Endodermal cell (in vitro differentiated cells): ENCODE measurements around the gene SOX15. TPM values are rescaled to one million over a fixed set of nuclear protein-coding genes. Genes with fewer than 3 reads are reported as not detected.

Experiments used
- DNase-seq: peaks from one replicate; pipeline ENCODE4 v3.0.0-alpha.2; 2017
- H3K27ac ChIP-seq: 2 replicates; pipeline ENCODE4 v1.5.1; 2013; ENCODE audit warnings: mild to moderate bottlenecking, low read depth, low read length, moderate library complexity
- H3K27me3 ChIP-seq: 2 replicates; pipeline ENCODE4 v1.6.1; 2013; ENCODE audit warnings: mild to moderate bottlenecking, low read length, moderate library complexity; ENCODE audit not compliant: insufficient read depth, control insufficient read depth, poor library complexity, severe bottlenecking
- H3K36me3 ChIP-seq: 2 replicates; pipeline ENCODE4 v1.7.0; 2013; ENCODE audit warnings: mild to moderate bottlenecking, low read length, moderate library complexity; ENCODE audit not compliant: control insufficient read depth, insufficient read depth
- H3K4me1 ChIP-seq: one replicate; pipeline ENCODE4 v1.7.0; 2013; ENCODE audit warnings: low read length; ENCODE audit not compliant: control insufficient read depth, insufficient read depth
- H3K4me3 ChIP-seq: 2 replicates; pipeline ENCODE4 v1.5.1; 2013; ENCODE audit warnings: mild to moderate bottlenecking, low read length, moderate library complexity
- H3K9ac ChIP-seq: 2 replicates; pipeline ENCODE4 v1.6.1; 2013; ENCODE audit warnings: mild to moderate bottlenecking, low read length, moderate library complexity; ENCODE audit not compliant: poor library complexity, severe bottlenecking; ENCODE audit errors: extremely low read depth
- H3K9me3 ChIP-seq: 2 replicates; pipeline ENCODE4 v1.6.1; 2013; ENCODE audit warnings: mild to moderate bottlenecking, low read length, moderate library complexity; ENCODE audit not compliant: control insufficient read depth
- H3K27ac Mint-ChIP-seq: 2 replicates; pipeline ENCODE4 v1.8.0; 2020; ENCODE audit warnings: mixed read lengths
- H3K27me3 Mint-ChIP-seq: 2 replicates; pipeline ENCODE4 v1.8.0; 2021; ENCODE audit warnings: mild to moderate bottlenecking, mixed read lengths; ENCODE audit not compliant: insufficient read depth
- H3K36me3 Mint-ChIP-seq: 2 replicates; pipeline ENCODE4 v1.8.0; 2020; ENCODE audit warnings: low read depth, mixed read lengths
- H3K4me1 Mint-ChIP-seq: 2 replicates; pipeline ENCODE4 v1.8.0; 2020; ENCODE audit warnings: mixed read lengths
- H3K4me3 Mint-ChIP-seq: 2 replicates; pipeline ENCODE4 v1.8.0; 2020; ENCODE audit warnings: mild to moderate bottlenecking, moderate library complexity, mixed read lengths
- H3K9me3 Mint-ChIP-seq: 2 replicates; pipeline ENCODE4 v1.8.0; 2020; ENCODE audit warnings: mild to moderate bottlenecking, mixed read lengths
- whole genome bisulfite sequencing, 2 experiments: methylation state at CpG; one replicate each; pipeline versions ENCODE4 v1.1.5 to v1.1.7; 2013; ENCODE audit warnings: missing lambda C conversion rate in 2 of 2, mixed read lengths in 1 of 2; ENCODE audit not compliant: insufficient coverage in 1 of 2, insufficient read length in 1 of 2; 5-methylcytosine and 5-hydroxymethylcytosine counted together
- total RNA-seq, 2 donors: library from RNA; stranded (reverse); fragmentation: NEBNext Ultra II Directional in 1 of 2; extraction: Animal tissue kit (Norgen Biotek cat#: 25700) in 1 of 2; gene quantifications; 2 replicates in 1 of 2; 3 replicates in 1 of 2; pipeline ENCODE4 v1.2.1, GENCODE V29; 2021
- TF ChIP-seq, protein P1 (sequence below): fragments of 200-600 bp; sonication (generic); conservative IDR thresholded peaks from 2 replicates; pipeline ENCODE4 v1.5.0; 2021; ENCODE audit warnings: antibody characterized with exemption, mild to moderate bottlenecking

The SOX15 gene
- total RNA-seq, 2 donors from 2014 or later: 6.4 to 7.3 TPM

DNA sequence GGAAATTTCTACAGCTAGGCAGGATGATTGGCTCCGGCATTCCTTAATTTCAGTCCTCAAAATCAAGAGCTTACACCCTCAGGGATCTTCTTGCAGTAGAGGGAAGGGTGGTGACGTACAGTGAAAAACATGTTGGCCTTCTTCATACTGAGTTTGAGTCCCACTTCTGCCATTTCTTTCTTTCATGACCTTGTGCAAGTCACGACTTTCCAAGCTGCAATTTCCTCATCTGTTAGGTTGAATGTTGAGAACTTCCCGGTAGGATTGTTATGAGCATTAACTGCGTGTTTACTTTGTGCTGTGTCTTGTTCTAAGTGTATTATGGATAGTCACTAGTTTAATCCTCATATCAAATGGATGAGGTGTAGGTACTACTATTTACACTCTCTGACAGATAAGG lies 20.3 kb downstream of the SOX15 start:
- Histone ChIP-seq H3K4me3 (no peak overlapping the region), H3K4me1 (peaks cover 4% of the 10 kb centered on the region), H3K9ac (no peak overlapping the region), H3K27me3 (no peaks in the 10 kb centered on the region), H3K9me3 (no peaks in the 10 kb centered on the region), H3K27ac (no peak overlapping the region), H3K36me3 (peaks cover 68% of the 10 kb centered on the region)
- TF ChIP-seq, protein P1, sequence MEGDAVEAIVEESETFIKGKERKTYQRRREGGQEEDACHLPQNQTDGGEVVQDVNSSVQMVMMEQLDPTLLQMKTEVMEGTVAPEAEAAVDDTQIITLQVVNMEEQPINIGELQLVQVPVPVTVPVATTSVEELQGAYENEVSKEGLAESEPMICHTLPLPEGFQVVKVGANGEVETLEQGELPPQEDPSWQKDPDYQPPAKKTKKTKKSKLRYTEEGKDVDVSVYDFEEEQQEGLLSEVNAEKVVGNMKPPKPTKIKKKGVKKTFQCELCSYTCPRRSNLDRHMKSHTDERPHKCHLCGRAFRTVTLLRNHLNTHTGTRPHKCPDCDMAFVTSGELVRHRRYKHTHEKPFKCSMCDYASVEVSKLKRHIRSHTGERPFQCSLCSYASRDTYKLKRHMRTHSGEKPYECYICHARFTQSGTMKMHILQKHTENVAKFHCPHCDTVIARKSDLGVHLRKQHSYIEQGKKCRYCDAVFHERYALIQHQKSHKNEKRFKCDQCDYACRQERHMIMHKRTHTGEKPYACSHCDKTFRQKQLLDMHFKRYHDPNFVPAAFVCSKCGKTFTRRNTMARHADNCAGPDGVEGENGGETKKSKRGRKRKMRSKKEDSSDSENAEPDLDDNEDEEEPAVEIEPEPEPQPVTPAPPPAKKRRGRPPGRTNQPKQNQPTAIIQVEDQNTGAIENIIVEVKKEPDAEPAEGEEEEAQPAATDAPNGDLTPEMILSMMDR: no peak
- H3K4me3 Mint-ChIP-seq: no peak overlapping the region
- no peaks in the 10 kb centered on the region for H3K27me3 Mint-ChIP-seq
- DNase-seq: no peak
- WGBS, 2 experiments: 96 to 100% methylated on average over 5 of the region's 5 CpGs
- peaks cover 70% of the 10 kb centered on the region for H3K36me3 Mint-ChIP-seq
- no peak overlapping the region for H3K27ac Mint-ChIP-seq
- H3K4me1 Mint-ChIP-seq: peaks cover 17% of the 10 kb centered on the region
- peaks cover 2% of the 10 kb centered on the region for H3K9me3 Mint-ChIP-seq

DNA sequence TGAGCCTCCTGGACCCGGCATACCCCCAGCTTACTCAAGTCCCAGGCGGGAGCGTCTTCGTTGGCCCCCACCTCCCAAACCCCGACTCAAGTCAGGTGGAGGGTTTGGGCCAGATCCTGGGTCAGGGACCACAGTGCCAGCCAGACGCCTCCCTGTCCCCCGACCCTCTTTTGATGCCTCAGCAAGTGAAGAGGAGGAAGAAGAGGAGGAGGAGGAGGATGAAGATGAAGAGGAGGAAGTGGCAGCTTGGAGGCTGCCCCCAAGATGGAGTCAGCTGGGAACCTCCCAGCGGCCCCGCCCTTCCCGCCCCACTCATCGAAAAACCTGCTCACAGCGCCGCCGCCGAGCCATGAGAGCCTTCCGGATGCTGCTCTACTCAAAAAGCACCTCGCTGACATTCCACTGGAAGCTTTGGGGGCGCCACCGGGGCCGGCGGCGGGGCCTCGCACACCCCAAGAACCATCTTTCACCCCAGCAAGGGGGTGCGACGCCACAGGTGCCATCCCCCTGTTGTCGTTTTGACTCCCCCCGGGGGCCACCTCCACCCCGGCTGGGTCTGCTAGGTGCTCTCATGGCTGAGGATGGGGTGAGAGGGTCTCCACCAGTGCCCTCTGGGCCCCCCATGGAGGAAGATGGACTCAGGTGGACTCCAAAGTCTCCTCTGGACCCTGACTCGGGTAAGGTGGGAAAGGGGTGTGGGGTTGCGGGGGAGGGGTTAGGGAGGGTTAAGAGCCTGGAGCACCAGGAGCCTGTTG lies 26.6 kb downstream of the SOX15 start:
- 91 to 94% methylated on average over 8 to 30 of the region's 30 CpGs for WGBS, 2 experiments
- H3K27ac Mint-ChIP-seq: peak overlapping the region; percentile 85
- no peaks in the 10 kb centered on the region for H3K27me3 ChIP-seq
- H3K4me1 Mint-ChIP-seq: peaks cover 33% of the 10 kb centered on the region
- no peak overlapping the region for H3K9ac ChIP-seq
- H3K4me3 ChIP-seq: peak overlapping the region; percentile 99
- H3K4me3 Mint-ChIP-seq: peak overlapping the region; percentile 79
- no peaks in the 10 kb centered on the region for H3K9me3 Mint-ChIP-seq
- TF ChIP-seq, protein P1: no peak
- no peaks in the 10 kb centered on the region for H3K27me3 Mint-ChIP-seq
- H3K9me3 ChIP-seq: no peaks in the 10 kb centered on the region
- peaks cover 42% of the 10 kb centered on the region for H3K36me3 ChIP-seq
- H3K4me1 ChIP-seq: peaks cover 3% of the 10 kb centered on the region
- no peak for DNase-seq
- H3K27ac ChIP-seq: no peak overlapping the region
- peaks cover 37% of the 10 kb centered on the region for H3K36me3 Mint-ChIP-seq

DNA sequence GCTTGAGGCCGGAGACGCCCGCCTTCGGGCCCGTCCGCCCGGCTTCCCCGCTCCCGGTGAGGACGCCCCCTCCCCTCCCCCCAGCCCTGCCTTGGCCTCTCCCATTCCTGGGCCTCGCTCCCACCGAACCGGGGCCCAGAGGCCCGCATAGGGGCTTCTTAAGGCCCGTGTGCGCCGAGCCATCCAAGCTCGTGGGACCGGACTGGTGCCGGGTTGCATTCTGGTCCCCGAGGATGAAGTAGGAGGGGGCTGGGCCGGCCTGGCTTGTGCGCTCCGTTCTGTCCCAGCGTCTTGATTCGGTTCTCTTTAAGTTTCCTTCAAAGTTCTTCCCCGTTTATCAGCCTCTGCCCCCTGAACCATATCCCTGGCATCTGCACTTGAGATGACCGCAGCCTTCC lies 27.7 kb downstream of the SOX15 start:
- H3K27ac Mint-ChIP-seq: peak overlapping the region; percentile 85
- peaks cover 31% of the 10 kb centered on the region for H3K36me3 Mint-ChIP-seq
- Histone ChIP-seq H3K4me3 (peak overlapping the region; percentile 99), H3K27ac (peak overlapping the region; percentile 49), H3K9me3 (no peaks in the 10 kb centered on the region), H3K27me3 (no peaks in the 10 kb centered on the region), H3K4me1 (peaks cover 3% of the 10 kb centered on the region), H3K9ac (peak overlapping the region; percentile 75), H3K36me3 (peaks cover 37% of the 10 kb centered on the region)
- no peak for DNase-seq
- peaks cover 33% of the 10 kb centered on the region for H3K4me1 Mint-ChIP-seq
- no peaks in the 10 kb centered on the region for H3K9me3 Mint-ChIP-seq
- H3K4me3 Mint-ChIP-seq: peak overlapping the region; percentile 79
- TF ChIP-seq, protein P1: no peak
- 1 to 25% methylated on average over 1 to 28 of the region's 28 CpGs for WGBS, 2 experiments
- H3K27me3 Mint-ChIP-seq: no peaks in the 10 kb centered on the region
